Stimulated activated CD8-positive, alpha-beta memory T cell treated with anti-CD3 and anti-CD28 coated beads, Interleukin-12 subunit alpha, Interleukin-12 subunit beta, amount 100 ng/mL, for 1 hour (primary cell): ENCODE measurements around the gene SORCS3.

Experiments
- DNase-seq: peaks from one replicate; pipeline ENCODE4 v3.0.0-alpha.2; 2020; ENCODE audit warnings: low read depth

Gene SORCS3

GRCh38 chr10:105189463-105189800, 548.3 kb downstream of the SORCS3 start:
- no peak for DNase-seq

- DNase-seq: no peak
Observed at GRCh38 chr10:105192146-105192545, 551.1 kb downstream of the SORCS3 start.

GRCh38 chr10:105192861-105193260, 551.8 kb downstream of the SORCS3 start:
- DNase-seq: no peak

- no peak for DNase-seq
Observed at GRCh38 chr10:105195831-105196230, 554.7 kb downstream of the SORCS3 start.

- DNase-seq: no peak
Observed at GRCh38 chr10:105197598-105198364, 556.7 kb downstream of the SORCS3 start.

GRCh38 chr10:105206616-105207015, 565.5 kb downstream of the SORCS3 start:
- DNase-seq: no peak

- no peak for DNase-seq
Observed at GRCh38 chr10:105207476-105207995, 566.4 kb downstream of the SORCS3 start.

GRCh38 chr10:105210546-105210945, 569.5 kb downstream of the SORCS3 start:
- DNase-seq: no peak

GRCh38 chr10:105237685-105238084, 596.6 kb downstream of the SORCS3 start:
- DNase-seq: no peak

- DNase-seq: no peak
Observed at GRCh38 chr10:105239311-105240219, 598.5 kb downstream of the SORCS3 start.

- DNase-seq: no peak
Observed at GRCh38 chr10:105241254-105241653, 600.2 kb downstream of the SORCS3 start.

- DNase-seq: no peak
Observed at GRCh38 chr10:105243381-105243780, 602.3 kb downstream of the SORCS3 start.

- DNase-seq: no peak
Observed at GRCh38 chr10:105243825-105244224, 602.7 kb downstream of the SORCS3 start.

- no peak for DNase-seq
Observed at GRCh38 chr10:105247831-105248499, 606.9 kb downstream of the SORCS3 start.

- DNase-seq: no peak
Observed at GRCh38 chr10:105252911-105253310, 611.8 kb downstream of the SORCS3 start.

- no peak for DNase-seq
Observed at GRCh38 chr10:105253515-105254212, 612.6 kb downstream of the SORCS3 start.

GRCh38 chr10:105258036-105258673, 617.1 kb downstream of the SORCS3 start:
- DNase-seq: no peak

- no peak for DNase-seq
Observed at GRCh38 chr10:105258674-105259065, 617.6 kb downstream of the SORCS3 start.

- DNase-seq: no peak
Observed at GRCh38 chr10:105259201-105259600, 618.1 kb downstream of the SORCS3 start.

- no peak for DNase-seq
Observed at GRCh38 chr10:105262666-105263065, 621.6 kb downstream of the SORCS3 start.

- no peak for DNase-seq
Observed at GRCh38 chr10:105266966-105267539, 626.0 kb downstream of the SORCS3 start.
